Testis (tissue), 2 donors: ENCODE data around the gene C9orf152.

ENCODE experiments used
- POLR2A ChIP-seq: fragments of 450-650 bp; IDR thresholded peaks from one replicate; pipeline ENCODE4 v1.6.1; 2017; ENCODE audit warnings: antibody characterized with exemption, mild to moderate bottlenecking, moderate library complexity
- TF ChIP-seq, protein P1 (sequence below), 3 experiments: fragments of 450-650 bp in 2 of 3; fragments of 200-600 bp in 1 of 3; sonication (generic) in 1 of 3; IDR thresholded peaks; one replicate each; pipeline ENCODE4 v1.5.1; 2016 to 2019; ENCODE audit warnings: antibody characterized with exemption in 3 of 3, mild to moderate bottlenecking in 2 of 3, moderate library complexity in 1 of 3

- TF ChIP-seq, protein P1, sequence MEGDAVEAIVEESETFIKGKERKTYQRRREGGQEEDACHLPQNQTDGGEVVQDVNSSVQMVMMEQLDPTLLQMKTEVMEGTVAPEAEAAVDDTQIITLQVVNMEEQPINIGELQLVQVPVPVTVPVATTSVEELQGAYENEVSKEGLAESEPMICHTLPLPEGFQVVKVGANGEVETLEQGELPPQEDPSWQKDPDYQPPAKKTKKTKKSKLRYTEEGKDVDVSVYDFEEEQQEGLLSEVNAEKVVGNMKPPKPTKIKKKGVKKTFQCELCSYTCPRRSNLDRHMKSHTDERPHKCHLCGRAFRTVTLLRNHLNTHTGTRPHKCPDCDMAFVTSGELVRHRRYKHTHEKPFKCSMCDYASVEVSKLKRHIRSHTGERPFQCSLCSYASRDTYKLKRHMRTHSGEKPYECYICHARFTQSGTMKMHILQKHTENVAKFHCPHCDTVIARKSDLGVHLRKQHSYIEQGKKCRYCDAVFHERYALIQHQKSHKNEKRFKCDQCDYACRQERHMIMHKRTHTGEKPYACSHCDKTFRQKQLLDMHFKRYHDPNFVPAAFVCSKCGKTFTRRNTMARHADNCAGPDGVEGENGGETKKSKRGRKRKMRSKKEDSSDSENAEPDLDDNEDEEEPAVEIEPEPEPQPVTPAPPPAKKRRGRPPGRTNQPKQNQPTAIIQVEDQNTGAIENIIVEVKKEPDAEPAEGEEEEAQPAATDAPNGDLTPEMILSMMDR (IDR thresholded peaks at IDR 0.05), result no peak
- no peak for TF ChIP-seq POLR2A
Observed at GRCh38 chr9:110214586-110215355, 6.8 kb upstream of the C9orf152 start.
